ENCODE data around the gene NDC1.

GRCh38 chr1:53739109-53739681 lies 98.9 kb downstream of the NDC1 start, which contains the start of gene GLIS1:
- no peak for TF ChIP-seq POLR2A (IDR thresholded peaks at IDR 0.05)
- no peak for TF ChIP-seq CTCF (IDR thresholded peaks at IDR 0.05)

Measured in transverse colon (tissue), 3 donors.